ENCODE results near the gene FIZ1.

The FIZ1 gene

DNA sequence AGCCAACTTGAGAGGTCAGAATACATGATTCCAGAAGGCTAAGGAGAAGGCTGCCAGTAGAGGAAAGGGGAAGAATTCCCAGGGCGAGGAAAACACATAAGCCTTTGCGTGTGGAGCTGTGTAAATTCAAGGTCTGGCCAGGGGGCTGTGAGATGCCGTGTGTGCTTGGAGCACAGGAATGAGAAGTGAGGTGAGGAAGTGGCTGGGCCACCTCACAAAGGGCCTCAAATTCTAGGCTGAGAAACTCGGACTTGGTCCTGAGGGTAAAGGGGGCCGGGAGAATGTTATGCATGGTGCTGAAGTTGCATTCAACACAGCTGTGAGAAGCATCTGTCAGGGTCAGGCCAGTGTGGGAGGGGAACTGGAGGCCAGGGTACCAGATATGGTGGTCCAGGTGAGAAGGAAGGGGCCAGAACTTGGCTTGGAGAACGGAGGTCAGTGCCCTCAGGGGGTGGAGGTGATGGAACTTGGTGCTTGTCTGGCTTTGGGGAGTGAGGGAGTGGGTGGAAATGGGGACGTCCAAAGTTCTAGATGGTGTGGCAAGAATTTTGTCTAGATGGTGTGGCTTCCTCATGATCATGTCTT is 36.6 kb upstream of the FIZ1 start:
- Histone ChIP-seq H3K9ac (ENCODE audit: low read depth in 1 of 2, low read length in 2 of 2) (peak overlapping the region; percentile 96 to 99), H3K27ac (ENCODE audit: low read depth in 2 of 2, low read length in 2 of 2) (peak overlapping the region in 1 of 2 donors; percentile 93), H3K27me3 (ENCODE audit: control insufficient read depth in 2 of 2, insufficient read depth in 2 of 2, low read length in 2 of 2) (no peaks in the 10 kb centered on the region), H3K4me3 (ENCODE audit: low read length in 2 of 2) (peak overlapping the region; percentile 94 to 99), H3K36me3 (ENCODE audit: control insufficient read depth in 2 of 2, insufficient read depth in 2 of 2, low read length in 2 of 2) (no peaks in the 10 kb centered on the region), H3K9me3 (ENCODE audit: control insufficient read depth in 2 of 2, low read length in 2 of 2) (no peaks in the 10 kb centered on the region), H3K4me1 (ENCODE audit: control insufficient read depth in 2 of 2, insufficient read depth in 2 of 2, low read length in 2 of 2) (peaks cover 24 to 33% of the 10 kb centered on the region in 2 donors)

DNA sequence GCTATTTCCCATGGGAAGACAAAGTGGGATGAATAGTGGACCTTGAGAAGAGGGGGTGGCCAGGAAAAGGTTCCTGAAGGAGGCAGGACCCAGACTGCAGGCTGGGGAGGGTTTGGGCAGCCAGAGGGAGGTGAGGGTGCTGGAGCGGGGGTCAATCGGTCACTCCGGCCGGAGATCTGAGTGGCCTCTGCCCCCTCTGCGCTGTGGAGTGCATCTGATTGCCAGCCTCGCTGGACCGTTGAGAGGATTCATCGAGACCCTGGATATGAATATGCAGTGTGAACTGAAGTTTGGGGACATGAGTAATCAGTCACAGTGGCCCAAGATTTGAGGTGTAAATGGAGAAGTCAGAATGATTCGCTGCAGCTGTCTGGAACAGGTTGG is 36.0 kb upstream of the FIZ1 start:
- Histone ChIP-seq H3K4me1 (ENCODE audit: control insufficient read depth in 2 of 2, insufficient read depth in 2 of 2, low read length in 2 of 2) (peaks cover 21 to 30% of the 10 kb centered on the region in 2 donors), H3K4me3 (ENCODE audit: low read length in 2 of 2) (peak overlapping the region; percentile 94 to 99), H3K9ac (ENCODE audit: low read depth in 1 of 2, low read length in 2 of 2) (peak overlapping the region; percentile 96 to 99), H3K27ac (ENCODE audit: low read depth in 2 of 2, low read length in 2 of 2) (peak overlapping the region; percentile 84 to 93), H3K9me3 (ENCODE audit: control insufficient read depth in 2 of 2, low read length in 2 of 2) (no peaks in the 10 kb centered on the region), H3K27me3 (ENCODE audit: control insufficient read depth in 2 of 2, insufficient read depth in 2 of 2, low read length in 2 of 2) (no peaks in the 10 kb centered on the region), H3K36me3 (ENCODE audit: control insufficient read depth in 2 of 2, insufficient read depth in 2 of 2, low read length in 2 of 2) (no peaks in the 10 kb centered on the region)

DNA sequence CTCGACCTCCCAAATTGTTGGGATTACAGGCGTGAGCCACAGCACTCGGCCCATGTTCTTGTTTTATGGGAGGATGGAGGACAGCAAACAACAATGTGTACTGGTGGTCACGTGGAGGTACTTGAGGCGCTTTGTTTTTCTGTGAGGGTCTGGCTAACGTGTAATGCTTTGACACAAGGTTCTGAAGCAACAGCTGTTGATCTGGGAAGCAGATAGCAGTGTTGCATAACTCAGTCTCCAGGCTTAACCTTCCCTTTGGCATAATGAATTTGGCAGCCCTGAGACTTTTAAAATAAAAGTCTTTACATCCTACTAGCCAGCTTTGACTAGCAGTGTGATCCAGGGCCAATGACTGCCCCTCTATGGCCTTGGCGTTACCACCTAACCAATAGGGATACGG is 34.5 kb upstream of the FIZ1 start:
- H3K4me1 ChIP-seq (ENCODE audit: control insufficient read depth in 2 of 2, insufficient read depth in 2 of 2, low read length in 2 of 2): peaks cover 16 to 26% of the 10 kb centered on the region in 2 donors
- peak overlapping the region in 1 of 2 donors; percentile 99 for H3K4me3 ChIP-seq (ENCODE audit: low read length in 2 of 2)
- no peak overlapping the region for H3K9ac ChIP-seq (ENCODE audit: low read depth in 1 of 2, low read length in 2 of 2)
- H3K9me3 ChIP-seq (ENCODE audit: control insufficient read depth in 2 of 2, low read length in 2 of 2): no peaks in the 10 kb centered on the region
- H3K27me3 ChIP-seq (ENCODE audit: control insufficient read depth in 2 of 2, insufficient read depth in 2 of 2, low read length in 2 of 2): no peaks in the 10 kb centered on the region
- H3K36me3 ChIP-seq (ENCODE audit: control insufficient read depth in 2 of 2, insufficient read depth in 2 of 2, low read length in 2 of 2): no peaks in the 10 kb centered on the region
- H3K27ac ChIP-seq (ENCODE audit: low read depth in 2 of 2, low read length in 2 of 2): no peak overlapping the region

DNA sequence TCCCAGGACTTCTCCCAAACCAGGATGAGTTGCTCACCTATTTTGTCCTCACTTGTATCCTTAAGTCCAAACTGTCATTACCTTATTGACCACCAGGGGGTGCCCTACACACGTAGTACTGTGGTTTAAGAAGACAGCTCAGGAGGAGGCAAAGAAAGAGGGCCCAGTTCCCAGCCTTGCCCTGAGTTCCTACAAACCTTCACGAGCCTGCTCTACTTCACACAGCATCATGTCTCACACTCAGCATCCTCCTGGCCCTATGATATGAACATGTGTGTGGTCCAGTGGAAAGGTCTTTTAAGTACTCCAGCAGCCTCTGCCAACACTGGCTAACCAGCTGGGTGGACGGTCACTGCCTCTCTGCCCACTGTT is 33.1 kb upstream of the FIZ1 start:
- Histone ChIP-seq H3K27ac (ENCODE audit: low read depth in 2 of 2, low read length in 2 of 2) (no peak overlapping the region), H3K27me3 (ENCODE audit: control insufficient read depth in 2 of 2, insufficient read depth in 2 of 2, low read length in 2 of 2) (no peaks in the 10 kb centered on the region), H3K36me3 (ENCODE audit: control insufficient read depth in 2 of 2, insufficient read depth in 2 of 2, low read length in 2 of 2) (no peaks in the 10 kb centered on the region), H3K4me1 (ENCODE audit: control insufficient read depth in 2 of 2, insufficient read depth in 2 of 2, low read length in 2 of 2) (peaks cover 16 to 25% of the 10 kb centered on the region in 2 donors), H3K9ac (ENCODE audit: low read depth in 1 of 2, low read length in 2 of 2) (peak overlapping the region in 1 of 2 donors; percentile 60), H3K4me3 (ENCODE audit: low read length in 2 of 2) (no peak overlapping the region), H3K9me3 (ENCODE audit: control insufficient read depth in 2 of 2, low read length in 2 of 2) (no peaks in the 10 kb centered on the region)

DNA sequence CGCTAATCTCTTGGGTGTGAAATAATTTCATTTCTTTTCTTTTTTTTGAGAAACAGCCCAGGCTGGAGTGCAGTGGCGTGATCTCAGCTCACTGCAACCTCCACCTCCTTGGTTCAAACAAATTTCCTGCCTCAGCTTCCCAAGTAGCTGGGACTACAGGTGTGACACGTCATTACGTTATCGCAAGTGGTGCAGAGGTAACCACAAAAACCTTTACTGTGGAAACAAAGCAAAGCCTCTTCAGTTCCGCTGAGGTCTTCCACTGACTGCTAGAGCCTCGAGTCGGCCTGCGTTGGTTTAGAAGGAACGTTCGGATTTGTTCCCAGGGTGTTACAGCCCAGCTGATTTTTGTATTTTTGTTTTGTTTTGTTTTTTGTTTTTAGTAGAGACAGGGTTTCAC is 27.0 kb upstream of the FIZ1 start:
- no peak overlapping the region for H3K4me3 ChIP-seq (ENCODE audit: low read length in 2 of 2)
- no peak overlapping the region for H3K27ac ChIP-seq (ENCODE audit: low read depth in 2 of 2, low read length in 2 of 2)
- no peaks in the 10 kb centered on the region for H3K9me3 ChIP-seq (ENCODE audit: control insufficient read depth in 2 of 2, low read length in 2 of 2)
- peaks cover 0 to 4% of the 10 kb centered on the region in 2 donors for H3K4me1 ChIP-seq (ENCODE audit: control insufficient read depth in 2 of 2, insufficient read depth in 2 of 2, low read length in 2 of 2)
- H3K27me3 ChIP-seq (ENCODE audit: control insufficient read depth in 2 of 2, insufficient read depth in 2 of 2, low read length in 2 of 2): no peaks in the 10 kb centered on the region
- H3K9ac ChIP-seq (ENCODE audit: low read depth in 1 of 2, low read length in 2 of 2): no peak overlapping the region
- H3K36me3 ChIP-seq (ENCODE audit: control insufficient read depth in 2 of 2, insufficient read depth in 2 of 2, low read length in 2 of 2): peaks cover 0 to 3% of the 10 kb centered on the region in 2 donors

DNA sequence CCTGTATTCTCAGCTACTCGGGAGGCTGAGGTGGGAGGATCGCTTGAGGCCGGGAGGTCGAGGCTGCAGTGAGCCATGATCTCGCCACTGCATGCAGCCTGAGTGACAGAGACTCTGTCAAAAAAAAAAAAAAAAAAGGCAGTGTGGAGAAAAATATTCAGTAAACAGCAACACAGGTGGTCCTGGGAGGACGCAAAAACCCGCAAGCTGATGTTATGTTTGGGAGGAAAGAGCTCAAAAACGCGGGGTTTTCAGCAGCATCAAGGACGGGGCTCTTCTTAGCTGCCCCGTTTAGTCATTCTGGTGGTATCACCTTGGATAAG is 25.6 kb upstream of the FIZ1 start:
- peak overlapping the region in 1 of 2 donors; percentile 54 for H3K9ac ChIP-seq (ENCODE audit: low read depth in 1 of 2, low read length in 2 of 2)
- H3K4me3 ChIP-seq (ENCODE audit: low read length in 2 of 2): peak overlapping the region; percentile 64 to 85
- H3K27me3 ChIP-seq (ENCODE audit: control insufficient read depth in 2 of 2, insufficient read depth in 2 of 2, low read length in 2 of 2): no peaks in the 10 kb centered on the region
- peaks cover 0 to 12% of the 10 kb centered on the region in 2 donors for H3K36me3 ChIP-seq (ENCODE audit: control insufficient read depth in 2 of 2, insufficient read depth in 2 of 2, low read length in 2 of 2)
- peaks cover 0 to 4% of the 10 kb centered on the region in 2 donors for H3K4me1 ChIP-seq (ENCODE audit: control insufficient read depth in 2 of 2, insufficient read depth in 2 of 2, low read length in 2 of 2)
- peak overlapping the region; percentile 96 to 97 for H3K27ac ChIP-seq (ENCODE audit: low read depth in 2 of 2, low read length in 2 of 2)
- H3K9me3 ChIP-seq (ENCODE audit: control insufficient read depth in 2 of 2, low read length in 2 of 2): no peaks in the 10 kb centered on the region

DNA sequence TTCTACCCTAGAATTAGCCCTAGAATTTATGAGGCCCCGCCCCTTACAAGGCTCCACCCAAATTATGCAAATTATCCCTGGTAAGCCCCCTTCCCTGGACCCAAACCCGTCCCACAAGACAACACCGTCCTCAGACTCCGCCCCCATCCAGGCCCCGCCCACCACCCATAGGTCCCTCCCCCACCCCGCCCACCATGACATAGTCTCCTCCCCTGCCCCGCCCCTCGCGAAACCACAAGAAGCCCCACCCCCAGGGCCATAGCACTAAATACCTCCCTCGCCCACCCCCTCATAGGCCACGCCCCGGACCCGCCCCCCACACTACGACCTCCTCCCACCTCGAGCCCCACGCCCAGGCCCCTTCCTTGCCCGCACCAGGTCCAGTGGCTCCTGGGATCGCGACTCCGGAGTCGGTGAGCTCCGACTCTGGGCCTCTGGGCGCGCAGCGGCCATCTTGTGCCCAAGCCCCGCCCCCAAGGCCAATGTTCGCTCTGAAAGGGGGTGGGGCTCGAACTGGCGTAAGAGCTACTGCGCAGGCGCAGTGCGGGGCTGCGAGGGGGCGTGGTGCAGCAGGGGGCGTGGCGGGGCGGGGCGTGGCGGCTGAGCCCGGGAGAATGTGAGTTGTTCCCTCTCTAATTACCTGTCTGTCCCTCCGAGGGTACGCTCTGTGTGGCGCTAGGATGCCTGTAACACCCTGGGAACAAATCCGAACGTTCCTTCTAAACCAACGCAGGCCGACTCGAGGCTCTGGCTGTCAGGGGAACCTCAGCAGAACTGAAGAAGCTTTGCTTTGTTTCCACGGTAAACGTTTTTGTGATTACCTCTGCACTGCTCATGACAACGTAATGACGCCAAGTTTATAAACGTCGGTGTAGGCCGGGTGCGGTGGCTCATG is 25.0 kb upstream of the FIZ1 start, which contains the start of gene ZNF784:
Gene ZNF784 (minus strand): TSS at position 458 of the 895 bp plus-strand sequence. CDS start 5 bp downstream, at position 453.
- H3K27ac ChIP-seq (ENCODE audit: low read depth in 2 of 2, low read length in 2 of 2): peak within 1 kb of the TSS; percentile 96 to 97
- peak within 1 kb of the TSS; percentile 54 to 70 for H3K9ac ChIP-seq (ENCODE audit: low read depth in 1 of 2, low read length in 2 of 2)

DNA sequence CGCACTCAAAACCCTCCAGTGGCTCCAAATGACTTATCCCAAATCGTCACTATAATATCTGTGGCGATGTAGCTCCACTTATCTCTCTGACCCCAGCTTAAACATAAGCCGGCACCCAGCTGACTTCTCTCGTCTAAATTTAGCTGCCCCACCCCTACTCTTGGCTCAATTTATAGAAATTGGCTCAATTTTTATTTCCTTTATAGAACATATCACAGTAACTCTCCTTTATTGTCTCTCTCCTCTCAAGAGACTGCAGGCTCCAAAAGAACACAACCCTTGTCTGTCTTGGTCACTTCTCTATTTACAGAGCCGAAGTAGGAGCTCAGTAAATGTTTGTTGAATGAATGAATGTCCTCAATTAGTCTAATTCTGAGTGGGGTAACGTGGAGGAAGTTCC is 24.2 kb upstream of the FIZ1 start:
- no peaks in the 10 kb centered on the region for H3K27me3 ChIP-seq (ENCODE audit: control insufficient read depth in 2 of 2, insufficient read depth in 2 of 2, low read length in 2 of 2)
- H3K4me1 ChIP-seq (ENCODE audit: control insufficient read depth in 2 of 2, insufficient read depth in 2 of 2, low read length in 2 of 2): peaks cover 0 to 4% of the 10 kb centered on the region in 2 donors
- H3K36me3 ChIP-seq (ENCODE audit: control insufficient read depth in 2 of 2, insufficient read depth in 2 of 2, low read length in 2 of 2): peaks cover 0 to 12% of the 10 kb centered on the region in 2 donors
- no peak overlapping the region for H3K9ac ChIP-seq (ENCODE audit: low read depth in 1 of 2, low read length in 2 of 2)
- H3K9me3 ChIP-seq (ENCODE audit: control insufficient read depth in 2 of 2, low read length in 2 of 2): no peaks in the 10 kb centered on the region
- peak overlapping the region in 1 of 2 donors; percentile 50 for H3K4me3 ChIP-seq (ENCODE audit: low read length in 2 of 2)
- peak overlapping the region in 1 of 2 donors; percentile 56 for H3K27ac ChIP-seq (ENCODE audit: low read depth in 2 of 2, low read length in 2 of 2)

More for the DNA sequence above, 25.0 kb upstream of the FIZ1 start, which contains the start of gene ZNF784:
- H3K9me3 ChIP-seq (ENCODE audit: control insufficient read depth in 2 of 2, low read length in 2 of 2): no peaks in the 10 kb centered on the region
- H3K36me3 ChIP-seq (ENCODE audit: control insufficient read depth in 2 of 2, insufficient read depth in 2 of 2, low read length in 2 of 2): peaks cover 0 to 12% of the 10 kb centered on the region in 2 donors
- H3K4me1 ChIP-seq (ENCODE audit: control insufficient read depth in 2 of 2, insufficient read depth in 2 of 2, low read length in 2 of 2): peaks cover 0 to 4% of the 10 kb centered on the region in 2 donors
- H3K4me3 ChIP-seq (ENCODE audit: low read length in 2 of 2): peak within 1 kb of the TSS; percentile 64 to 85
- no peaks in the 10 kb centered on the region for H3K27me3 ChIP-seq (ENCODE audit: control insufficient read depth in 2 of 2, insufficient read depth in 2 of 2, low read length in 2 of 2)

DNA sequence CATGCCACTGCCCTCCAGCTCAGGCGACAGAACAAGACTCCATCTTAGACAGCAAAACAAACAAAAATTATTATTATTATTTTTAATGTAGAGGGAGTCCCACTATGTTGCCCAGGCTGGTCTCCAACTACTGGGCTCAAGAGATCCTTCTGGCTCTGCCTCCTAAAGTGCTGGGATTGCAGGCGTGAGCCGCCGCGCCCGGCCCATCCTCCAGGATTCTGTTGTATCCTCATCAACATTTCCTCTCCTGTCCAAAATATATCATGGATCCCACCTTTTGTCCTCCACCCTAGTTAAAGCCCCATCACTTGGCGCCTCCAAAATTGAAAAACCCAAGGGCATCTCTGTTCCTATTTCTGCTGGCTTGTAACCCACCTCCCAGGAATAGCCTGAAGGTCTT is 23.8 kb upstream of the FIZ1 start:
- Histone ChIP-seq H3K9me3 (ENCODE audit: control insufficient read depth in 2 of 2, low read length in 2 of 2) (no peaks in the 10 kb centered on the region), H3K4me3 (ENCODE audit: low read length in 2 of 2) (no peak overlapping the region), H3K9ac (ENCODE audit: low read depth in 1 of 2, low read length in 2 of 2) (no peak overlapping the region), H3K27ac (ENCODE audit: low read depth in 2 of 2, low read length in 2 of 2) (no peak overlapping the region), H3K4me1 (ENCODE audit: control insufficient read depth in 2 of 2, insufficient read depth in 2 of 2, low read length in 2 of 2) (peaks cover 0 to 4% of the 10 kb centered on the region in 2 donors), H3K27me3 (ENCODE audit: control insufficient read depth in 2 of 2, insufficient read depth in 2 of 2, low read length in 2 of 2) (no peaks in the 10 kb centered on the region), H3K36me3 (ENCODE audit: control insufficient read depth in 2 of 2, insufficient read depth in 2 of 2, low read length in 2 of 2) (peaks cover 0 to 12% of the 10 kb centered on the region in 2 donors)

Measured in mucosa of rectum (tissue), 2 donors.